A549 treated with DMSO at 1 μM for 4 hours (cell line): Measurements from ENCODE around the gene PCSK1. TPM values are rescaled to one million over a fixed set of nuclear protein-coding genes. Genes with fewer than 3 reads are reported as not detected.

Source experiments
- total RNA-seq: library from RNA; stranded (reverse); fragments of 200-300 nt; extraction: Qiagen RNA extraction; gene quantifications from 5 replicates; pipeline ENCODE4 v1.2.3, GENCODE V29; 2022; ENCODE audit warnings: low read depth

Gene PCSK1
- total RNA-seq = 0.36 to 0.57 TPM (median 0.50 TPM) in 5 replicates

DNA sequence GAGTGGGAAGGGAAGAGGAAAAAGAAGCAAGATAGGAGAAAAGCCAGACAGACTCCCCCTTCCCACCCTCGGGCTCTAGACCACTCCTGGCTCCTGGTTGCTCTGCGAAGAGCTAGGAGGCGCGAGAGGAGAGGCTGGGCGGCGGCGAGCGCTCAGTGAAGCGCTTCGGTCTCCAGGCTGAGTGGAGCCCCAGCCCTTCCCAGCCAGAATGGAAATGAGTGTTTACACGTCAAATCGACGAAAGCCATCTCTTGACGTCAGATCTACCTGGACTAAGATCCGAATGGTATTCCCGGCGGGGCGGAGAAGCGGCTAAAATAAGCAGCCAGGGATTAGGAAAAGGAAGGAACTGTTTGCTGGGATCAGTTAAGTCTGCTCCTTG lies at the start of gene PCSK1:
Gene PCSK1 (minus strand): TSS at position 183 of the 382 bp plus-strand sequence. CDS start 206 bp downstream, outside the sequence.

Other genes starting within 250 kb of the PCSK1 start
- gene CAST, start 229.1 kb upstream of the PCSK1 start, total RNA-seq = 148 to 207 TPM (median 183 TPM) in 5 replicates